Measurements from ENCODE around the gene REPS1. TPM values are rescaled to one million over a fixed set of nuclear protein-coding genes. Genes with fewer than 3 reads are reported as not detected.

REPS1 gene
- total RNA-seq, 1 donor from 2014 or later = 32.2 TPM

DNA sequence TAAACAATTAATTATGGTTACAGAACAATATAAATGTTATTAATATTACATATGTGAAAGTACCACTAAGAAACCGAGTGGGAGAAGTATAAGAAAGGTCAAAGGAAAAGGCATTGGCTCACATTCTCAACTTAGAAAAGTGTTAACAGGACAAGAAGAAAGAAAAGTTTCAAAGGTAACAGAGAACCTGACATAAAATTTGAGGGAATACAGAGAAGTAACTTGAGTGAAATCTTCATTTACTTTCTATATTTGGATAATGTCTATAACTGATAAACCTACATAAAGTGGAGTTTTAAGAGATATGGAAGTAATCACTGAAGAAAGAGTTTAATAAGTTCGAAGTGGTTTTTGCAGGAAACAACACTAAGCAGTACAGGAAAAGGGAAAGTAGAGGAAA lies 30.1 kb downstream of the REPS1 start:
- TF ChIP-seq, protein P1, sequence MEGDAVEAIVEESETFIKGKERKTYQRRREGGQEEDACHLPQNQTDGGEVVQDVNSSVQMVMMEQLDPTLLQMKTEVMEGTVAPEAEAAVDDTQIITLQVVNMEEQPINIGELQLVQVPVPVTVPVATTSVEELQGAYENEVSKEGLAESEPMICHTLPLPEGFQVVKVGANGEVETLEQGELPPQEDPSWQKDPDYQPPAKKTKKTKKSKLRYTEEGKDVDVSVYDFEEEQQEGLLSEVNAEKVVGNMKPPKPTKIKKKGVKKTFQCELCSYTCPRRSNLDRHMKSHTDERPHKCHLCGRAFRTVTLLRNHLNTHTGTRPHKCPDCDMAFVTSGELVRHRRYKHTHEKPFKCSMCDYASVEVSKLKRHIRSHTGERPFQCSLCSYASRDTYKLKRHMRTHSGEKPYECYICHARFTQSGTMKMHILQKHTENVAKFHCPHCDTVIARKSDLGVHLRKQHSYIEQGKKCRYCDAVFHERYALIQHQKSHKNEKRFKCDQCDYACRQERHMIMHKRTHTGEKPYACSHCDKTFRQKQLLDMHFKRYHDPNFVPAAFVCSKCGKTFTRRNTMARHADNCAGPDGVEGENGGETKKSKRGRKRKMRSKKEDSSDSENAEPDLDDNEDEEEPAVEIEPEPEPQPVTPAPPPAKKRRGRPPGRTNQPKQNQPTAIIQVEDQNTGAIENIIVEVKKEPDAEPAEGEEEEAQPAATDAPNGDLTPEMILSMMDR (IDR thresholded peaks at IDR 0.05) = no peak
- H3K27ac Mint-ChIP-seq (ENCODE audit: unreplicated experiment) = peak overlapping the region; percentile 64

DNA sequence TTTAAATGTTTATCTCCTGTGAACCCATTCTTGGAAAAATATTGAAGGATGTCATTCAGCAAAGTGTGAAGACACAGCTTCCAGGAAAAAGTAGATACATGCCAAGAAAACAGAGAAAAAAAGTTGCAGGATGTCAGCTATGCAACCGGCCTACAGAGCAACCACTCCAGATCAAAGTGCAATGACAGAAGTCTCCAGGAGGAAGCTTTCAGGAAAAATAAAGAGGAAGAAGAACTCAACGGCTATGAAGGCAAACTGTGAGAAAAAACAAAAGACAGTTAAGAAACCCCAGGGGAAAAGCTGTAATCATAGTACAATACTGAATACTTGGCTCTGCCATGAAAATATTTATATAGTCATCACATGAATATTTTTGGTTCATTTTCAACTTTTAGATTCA lies 30.6 kb downstream of the REPS1 start:
- Mint-ChIP-seq H3K4me3 (ENCODE audit: unreplicated experiment) (peak overlapping the region; percentile 24), H3K9me3 (ENCODE audit: unreplicated experiment) (peaks cover 9% of the 10 kb centered on the region), H3K4me1 (ENCODE audit: unreplicated experiment) (peaks cover 31% of the 10 kb centered on the region), H3K36me3 (ENCODE audit: unreplicated experiment) (no peaks in the 10 kb centered on the region), H3K27me3 (ENCODE audit: unreplicated experiment) (no peaks in the 10 kb centered on the region), H3K27ac (ENCODE audit: unreplicated experiment) (peak overlapping the region; percentile 64)
- DNase-seq (ENCODE audit: extremely low spot score, unreplicated experiment) = no peak
- TF ChIP-seq, protein P1 (IDR thresholded peaks at IDR 0.05) = no peak

More for the DNA sequence above, 30.1 kb downstream of the REPS1 start:
- Mint-ChIP-seq H3K4me3 (ENCODE audit: unreplicated experiment) (no peak overlapping the region), H3K36me3 (ENCODE audit: unreplicated experiment) (no peaks in the 10 kb centered on the region), H3K4me1 (ENCODE audit: unreplicated experiment) (peaks cover 31% of the 10 kb centered on the region), H3K27me3 (ENCODE audit: unreplicated experiment) (no peaks in the 10 kb centered on the region), H3K9me3 (ENCODE audit: unreplicated experiment) (peaks cover 9% of the 10 kb centered on the region)
- no peak for DNase-seq (ENCODE audit: extremely low spot score, unreplicated experiment)

DNA sequence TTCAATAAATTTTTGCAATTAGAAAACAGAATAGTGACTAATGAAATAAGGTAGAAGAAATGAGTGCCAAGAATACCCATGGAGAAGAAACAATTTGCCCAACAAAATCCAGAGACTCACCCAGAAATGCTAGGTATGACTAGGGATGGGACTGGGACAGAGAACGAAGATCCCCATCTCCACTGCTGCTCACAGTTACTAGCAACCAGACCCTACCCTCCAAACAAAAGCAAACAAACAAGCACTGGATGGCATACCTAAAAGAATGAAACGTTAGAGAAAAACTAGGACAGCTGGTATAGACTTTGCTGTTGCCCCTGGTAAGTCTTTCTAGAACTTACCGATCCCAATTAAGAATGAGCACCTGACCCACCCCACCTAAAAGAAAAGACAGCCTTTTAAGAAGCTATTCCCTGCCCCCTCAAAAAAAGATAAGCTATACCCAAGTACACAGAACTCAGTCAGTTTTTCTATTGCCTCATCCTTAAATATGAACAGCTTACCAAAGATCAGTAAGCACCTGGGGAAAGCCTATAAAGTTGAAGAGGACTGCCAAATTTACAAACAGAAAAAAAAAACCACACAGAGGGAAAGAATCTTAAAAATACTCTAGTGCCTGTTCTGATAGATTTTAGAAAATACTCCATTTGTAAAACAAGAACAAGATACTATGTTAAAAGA lies 31.7 kb downstream of the REPS1 start:
- Mint-ChIP-seq H3K36me3 (ENCODE audit: unreplicated experiment) (no peaks in the 10 kb centered on the region), H3K9me3 (ENCODE audit: unreplicated experiment) (peaks cover 9% of the 10 kb centered on the region), H3K27ac (ENCODE audit: unreplicated experiment) (no peak overlapping the region), H3K4me1 (ENCODE audit: unreplicated experiment) (peaks cover 34% of the 10 kb centered on the region), H3K27me3 (ENCODE audit: unreplicated experiment) (no peaks in the 10 kb centered on the region), H3K4me3 (ENCODE audit: unreplicated experiment) (no peak overlapping the region)
- no peak for DNase-seq (ENCODE audit: extremely low spot score, unreplicated experiment)
- TF ChIP-seq, protein P1 (IDR thresholded peaks at IDR 0.05) = no peak

GRCh38 chr6:138955262-138955661 lies 32.8 kb downstream of the REPS1 start:
- Mint-ChIP-seq H3K27ac (ENCODE audit: unreplicated experiment) (no peak overlapping the region), H3K27me3 (ENCODE audit: unreplicated experiment) (no peaks in the 10 kb centered on the region), H3K4me3 (ENCODE audit: unreplicated experiment) (no peak overlapping the region), H3K9me3 (ENCODE audit: unreplicated experiment) (peaks cover 9% of the 10 kb centered on the region), H3K36me3 (ENCODE audit: unreplicated experiment) (no peaks in the 10 kb centered on the region), H3K4me1 (ENCODE audit: unreplicated experiment) (peaks cover 34% of the 10 kb centered on the region)
- TF ChIP-seq, protein P1 (IDR thresholded peaks at IDR 0.05) = no peak
- DNase-seq (ENCODE audit: extremely low spot score, unreplicated experiment) = no peak

DNA sequence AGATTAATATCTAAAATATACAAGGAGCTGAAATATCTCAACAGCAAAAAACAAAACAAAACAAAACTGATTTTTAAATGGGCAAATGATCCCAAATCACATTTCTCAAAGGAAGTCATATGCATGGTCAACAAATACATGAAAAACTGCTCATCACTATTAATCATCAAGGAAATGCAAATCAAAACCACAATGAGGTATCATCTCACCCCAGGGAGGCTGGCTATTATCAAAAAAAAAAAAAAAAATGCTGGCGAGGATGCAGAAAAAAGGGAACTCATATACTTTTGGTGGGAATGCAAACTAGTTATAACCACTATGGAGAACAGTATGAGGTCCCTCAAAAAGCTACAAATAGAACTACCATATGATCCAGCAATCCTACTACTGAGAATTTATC lies 34.6 kb downstream of the REPS1 start:
- H3K4me1 Mint-ChIP-seq (ENCODE audit: unreplicated experiment) = peaks cover 39% of the 10 kb centered on the region
- no peaks in the 10 kb centered on the region for H3K36me3 Mint-ChIP-seq (ENCODE audit: unreplicated experiment)
- H3K4me3 Mint-ChIP-seq (ENCODE audit: unreplicated experiment) = no peak overlapping the region
- no peak for DNase-seq (ENCODE audit: extremely low spot score, unreplicated experiment)
- peaks cover 9% of the 10 kb centered on the region for H3K9me3 Mint-ChIP-seq (ENCODE audit: unreplicated experiment)
- H3K27ac Mint-ChIP-seq (ENCODE audit: unreplicated experiment) = no peak overlapping the region
- H3K27me3 Mint-ChIP-seq (ENCODE audit: unreplicated experiment) = no peaks in the 10 kb centered on the region
- TF ChIP-seq, protein P1 (IDR thresholded peaks at IDR 0.05) = no peak

All from osteocyte (in vitro differentiated cells).